ENCODE measurements around the gene COL23A1. TPM values are rescaled to one million over a fixed set of nuclear protein-coding genes. Genes with fewer than 3 reads are reported as not detected.

Gene COL23A1
- total and polyA plus RNA-seq, 2 donors = 0.87 to 0.90 TPM

DNA sequence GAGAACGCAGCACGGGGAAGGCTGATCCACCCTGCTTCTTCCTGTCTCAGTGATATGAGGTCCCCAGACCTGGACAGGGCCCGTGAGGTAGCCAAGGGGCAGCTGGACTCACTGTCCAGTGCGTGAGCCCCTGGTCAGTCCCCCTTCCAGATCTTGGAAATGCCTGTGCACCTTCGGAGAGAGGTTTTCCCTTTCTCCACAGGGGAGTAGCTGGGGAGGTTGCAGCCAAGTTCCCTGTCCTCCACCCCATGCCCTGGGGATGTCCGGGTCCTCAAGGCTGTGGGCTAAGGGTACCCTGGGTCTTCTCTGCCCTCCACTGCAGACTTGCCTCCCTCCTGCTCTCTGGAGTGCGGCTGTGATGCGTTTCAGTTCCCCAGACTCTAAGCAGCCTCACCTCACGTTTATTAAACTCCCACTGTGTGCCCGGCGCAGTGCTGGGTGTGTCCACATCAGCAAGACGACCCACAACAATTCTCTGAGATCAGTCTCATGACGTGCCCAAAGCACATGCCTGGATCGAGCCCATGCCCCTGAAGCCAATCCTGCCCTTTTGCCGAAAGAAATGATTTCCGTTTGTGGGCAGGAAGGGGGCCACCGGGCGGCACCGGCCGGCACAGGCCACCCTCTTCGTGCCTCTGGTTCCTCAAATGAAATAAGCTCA, 256.2 kb downstream of the COL23A1 start:
- Histone ChIP-seq H3K4me1 (ENCODE audit: insufficient read depth) (no peaks in the 10 kb centered on the region), H3K36me3 (ENCODE audit: insufficient read depth) (no peaks in the 10 kb centered on the region), H3K27ac (ENCODE audit: low read depth) (no peak overlapping the region), H3K4me3 (ENCODE audit: low read depth, low read length) (no peak overlapping the region)
- no peak for DNase-seq (ENCODE audit: extremely low spot score)
- WGBS = 94% methylated on average over 21 of the region's 21 CpGs

DNA sequence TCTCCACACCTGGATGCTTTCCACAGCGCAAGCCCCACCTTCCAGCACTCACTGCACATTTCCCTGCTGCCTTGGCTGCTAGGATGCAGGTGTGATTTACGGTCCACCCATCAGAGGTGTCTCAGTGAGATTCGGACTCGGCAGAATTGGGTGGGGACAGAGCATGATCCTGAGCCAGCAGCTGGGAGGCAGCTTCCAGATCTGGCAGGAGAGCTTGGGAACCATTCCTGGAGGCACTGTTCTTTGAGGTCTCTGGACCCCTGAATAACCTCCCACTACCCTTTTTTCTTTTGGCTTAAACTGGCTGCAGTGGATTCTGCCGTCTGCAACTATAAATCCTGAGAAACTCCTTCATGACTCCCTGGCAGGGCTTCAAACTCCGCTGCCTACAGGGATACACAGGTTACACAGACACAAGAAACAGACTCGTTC, 258.0 kb downstream of the COL23A1 start:
- DNase-seq (ENCODE audit: extremely low spot score) = no peak
- H3K27ac ChIP-seq (ENCODE audit: low read depth) = no peak overlapping the region
- WGBS = 41% methylated on average over 7 of the region's 7 CpGs
- H3K36me3 ChIP-seq (ENCODE audit: insufficient read depth) = no peaks in the 10 kb centered on the region
- H3K4me1 ChIP-seq (ENCODE audit: insufficient read depth) = no peaks in the 10 kb centered on the region
- H3K4me3 ChIP-seq (ENCODE audit: low read depth, low read length) = no peak overlapping the region

DNA sequence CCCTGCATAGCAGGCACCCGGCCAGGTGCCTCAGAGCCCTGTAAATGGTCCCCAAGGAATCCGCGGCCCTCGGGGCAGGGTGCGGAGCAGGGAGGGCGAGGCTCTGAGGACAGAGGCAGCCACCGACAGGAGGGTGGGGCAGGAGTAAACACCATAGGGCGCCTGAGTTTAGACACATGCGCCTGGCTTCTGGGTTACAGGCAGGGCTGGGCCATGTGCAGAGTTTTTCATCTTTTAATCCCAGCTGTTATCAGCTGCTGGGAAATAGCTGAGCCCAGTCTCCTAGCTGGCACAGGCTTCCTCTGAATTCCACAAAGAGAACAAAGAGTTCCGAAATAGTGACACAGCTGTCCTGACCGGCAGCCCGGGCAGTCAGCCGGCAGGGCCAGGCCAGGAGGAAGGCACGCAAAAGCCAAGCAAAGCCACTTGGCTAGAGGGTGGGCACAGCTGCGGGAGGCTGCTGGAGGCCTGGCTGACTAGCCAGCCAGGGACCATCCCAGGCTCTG, 258.6 kb downstream of the COL23A1 start:
- 18% methylated on average over 15 of the region's 15 CpGs for WGBS
- H3K27ac ChIP-seq (ENCODE audit: low read depth) = no peak overlapping the region
- H3K4me1 ChIP-seq (ENCODE audit: insufficient read depth) = no peaks in the 10 kb centered on the region
- no peak overlapping the region for H3K4me3 ChIP-seq (ENCODE audit: low read depth, low read length)
- no peaks in the 10 kb centered on the region for H3K36me3 ChIP-seq (ENCODE audit: insufficient read depth)
- DNase-seq (ENCODE audit: extremely low spot score) = no peak

DNA sequence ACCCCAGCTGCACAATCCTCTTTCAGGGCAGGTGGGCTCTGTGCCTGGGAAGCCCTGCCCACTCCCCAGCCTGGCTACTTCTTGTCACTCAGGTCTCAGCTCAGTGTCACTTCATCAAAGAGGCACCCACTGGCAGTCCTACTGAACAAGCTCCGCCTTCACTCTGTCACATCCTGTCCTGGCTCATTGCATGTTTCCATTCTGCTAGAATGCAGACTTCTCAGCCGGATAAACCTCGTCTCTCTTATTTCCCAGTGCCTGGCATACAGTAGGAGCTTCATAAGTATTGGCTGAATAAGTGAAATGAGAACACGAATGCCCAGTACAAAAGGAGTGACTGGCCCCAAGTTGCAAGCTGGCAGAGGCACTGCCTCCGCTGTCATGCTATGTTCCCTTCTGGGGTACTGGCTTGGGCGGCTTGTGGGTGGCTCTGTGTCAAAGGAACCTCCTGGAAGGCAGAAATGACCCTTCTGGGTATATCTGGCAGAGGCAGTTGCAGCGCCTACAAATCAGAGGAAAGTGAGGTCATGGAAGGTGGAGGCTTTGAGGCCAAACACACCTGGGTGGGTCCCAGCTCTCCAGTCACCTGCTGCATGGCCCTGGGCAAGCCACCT, 259.3 kb downstream of the COL23A1 start:
- no peaks in the 10 kb centered on the region for H3K4me1 ChIP-seq (ENCODE audit: insufficient read depth)
- WGBS = 72% methylated on average over 7 of the region's 7 CpGs
- H3K27ac ChIP-seq (ENCODE audit: low read depth) = no peak overlapping the region
- no peaks in the 10 kb centered on the region for H3K36me3 ChIP-seq (ENCODE audit: insufficient read depth)
- no peak overlapping the region for H3K4me3 ChIP-seq (ENCODE audit: low read depth, low read length)
- DNase-seq (ENCODE audit: extremely low spot score) = no peak

DNA sequence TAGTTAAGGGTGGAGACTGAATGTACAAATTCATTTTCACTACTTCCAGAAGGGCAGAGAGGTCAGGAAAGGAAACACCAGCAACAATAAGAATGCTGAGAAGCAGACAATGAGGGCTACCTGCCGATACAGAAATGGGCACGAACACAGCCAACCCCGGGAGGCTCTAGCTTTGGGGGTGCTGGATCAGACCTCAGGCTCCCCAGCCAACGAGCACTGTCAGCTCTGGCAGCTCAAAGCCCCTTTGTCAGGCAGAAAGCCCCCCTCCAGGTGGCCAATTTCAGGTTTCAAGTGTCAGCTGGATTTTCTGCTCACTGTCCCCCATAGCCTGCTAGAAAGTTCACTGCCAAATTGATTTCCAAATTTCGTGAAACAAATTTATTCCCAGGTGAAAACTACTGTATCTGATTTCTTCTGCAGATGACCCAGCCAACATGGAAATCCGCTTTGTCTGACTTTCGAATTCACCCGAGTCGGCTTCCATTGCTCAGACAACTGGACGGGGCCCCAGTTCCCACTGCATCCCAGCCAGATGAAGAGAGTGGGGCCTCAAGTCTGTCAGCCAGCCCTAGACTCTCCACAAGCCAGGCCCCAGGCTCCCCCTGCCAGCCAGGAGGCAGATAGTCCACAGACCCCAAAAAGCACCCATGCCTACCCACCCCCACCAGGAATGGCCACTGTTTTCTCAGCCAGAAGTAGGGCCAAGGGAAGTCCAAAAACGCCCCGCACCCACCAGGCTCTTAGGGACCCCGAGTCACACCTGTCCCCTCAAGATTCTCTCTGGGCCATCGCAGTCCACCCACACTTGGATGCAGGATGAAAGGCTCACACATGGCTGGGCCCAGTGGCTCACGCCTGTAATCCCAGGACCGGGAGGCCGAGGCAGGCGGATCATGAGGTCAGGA, 261.1 kb downstream of the COL23A1 start:
- DNase-seq (ENCODE audit: extremely low spot score) = no peak
- Histone ChIP-seq H3K36me3 (ENCODE audit: insufficient read depth) (no peaks in the 10 kb centered on the region), H3K4me1 (ENCODE audit: insufficient read depth) (no peaks in the 10 kb centered on the region), H3K4me3 (ENCODE audit: low read depth, low read length) (no peak overlapping the region), H3K27ac (ENCODE audit: low read depth) (no peak overlapping the region)
- WGBS = 88% methylated on average over 18 of the region's 18 CpGs

DNA sequence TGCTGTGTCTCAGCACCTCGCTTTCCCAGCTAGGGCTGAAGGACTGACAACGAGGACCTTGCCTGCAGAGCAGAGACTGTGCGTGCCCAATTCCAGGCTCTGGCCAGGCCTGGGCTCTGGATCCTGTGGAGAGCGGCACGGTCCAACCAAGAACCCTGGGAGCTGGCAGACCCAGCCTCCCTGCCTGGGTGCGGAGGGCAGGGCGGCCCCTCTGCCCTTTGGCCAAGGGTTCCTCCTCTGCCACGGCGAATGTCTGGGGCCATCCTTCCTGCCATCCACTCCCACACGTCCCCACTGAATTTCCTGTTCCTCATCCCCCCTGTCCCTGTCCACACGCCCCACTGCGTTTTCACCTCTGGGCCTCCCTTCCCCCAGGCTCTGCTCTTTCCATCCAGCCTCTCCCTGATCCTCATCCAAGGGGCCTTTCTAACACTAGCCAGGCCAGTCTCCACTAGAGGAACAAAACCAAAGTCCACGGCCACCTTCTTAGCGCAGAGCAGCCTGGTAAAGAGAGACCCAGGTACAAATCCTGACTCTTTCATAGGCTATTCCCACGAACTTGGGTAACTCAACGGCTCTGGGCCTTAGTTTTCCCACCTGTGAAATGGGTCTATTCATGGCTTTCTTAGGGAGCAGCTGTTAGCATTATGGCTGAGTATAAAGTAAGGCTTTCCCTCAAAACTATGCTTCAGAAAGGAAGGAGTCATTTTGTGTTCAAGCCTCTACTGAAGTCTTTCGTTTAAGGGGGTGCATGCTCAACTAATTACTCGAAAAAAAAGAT, 262.1 kb downstream of the COL23A1 start:
- WGBS = 88% methylated on average over 18 of the region's 18 CpGs
- H3K4me1 ChIP-seq (ENCODE audit: insufficient read depth) = no peaks in the 10 kb centered on the region
- no peaks in the 10 kb centered on the region for H3K36me3 ChIP-seq (ENCODE audit: insufficient read depth)
- no peak for DNase-seq (ENCODE audit: extremely low spot score)
- H3K27ac ChIP-seq (ENCODE audit: low read depth) = no peak overlapping the region
- no peak overlapping the region for H3K4me3 ChIP-seq (ENCODE audit: low read depth, low read length)

DNA sequence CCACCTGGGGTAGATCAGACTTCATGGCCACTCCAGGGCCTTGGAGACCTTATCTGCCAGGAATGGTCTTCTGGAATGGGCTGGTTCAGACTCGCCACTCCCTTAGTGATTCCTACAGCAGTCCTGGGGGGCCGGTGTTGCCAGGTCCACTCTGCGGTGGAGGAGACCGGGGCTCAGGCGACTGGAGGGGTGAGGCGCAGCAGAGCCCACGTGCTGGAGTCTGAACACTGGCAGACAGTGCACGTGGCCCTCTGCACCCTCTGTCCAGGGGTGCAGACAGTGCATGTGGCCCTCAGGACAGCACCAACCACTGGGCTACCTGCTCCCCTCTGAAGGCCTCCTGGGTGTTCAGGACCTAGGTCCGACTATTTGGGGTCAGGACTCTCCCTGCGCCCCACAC, 262.7 kb downstream of the COL23A1 start:
- H3K27ac ChIP-seq (ENCODE audit: low read depth) = no peak overlapping the region
- WGBS = 90% methylated on average over 10 of the region's 10 CpGs
- DNase-seq (ENCODE audit: extremely low spot score) = no peak
- H3K4me3 ChIP-seq (ENCODE audit: low read depth, low read length) = no peak overlapping the region
- H3K4me1 ChIP-seq (ENCODE audit: insufficient read depth) = no peaks in the 10 kb centered on the region
- no peaks in the 10 kb centered on the region for H3K36me3 ChIP-seq (ENCODE audit: insufficient read depth)

DNA sequence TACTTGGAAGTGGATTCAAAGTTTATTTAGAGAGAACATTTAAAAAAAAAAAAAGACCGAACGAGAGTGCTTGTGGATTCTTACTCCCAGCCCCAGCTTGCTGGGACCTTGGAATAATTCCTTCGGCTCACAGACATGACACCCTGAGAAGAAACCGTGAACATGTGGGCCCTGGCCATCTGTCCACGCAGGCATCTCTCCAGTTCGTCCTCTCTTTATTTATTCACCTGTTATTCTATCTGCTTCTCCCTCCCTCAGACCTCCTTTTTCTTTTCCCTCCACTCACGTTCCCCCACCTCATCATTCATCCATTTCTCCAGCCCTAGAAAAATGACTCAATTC, 263.8 kb downstream of the COL23A1 start:
- no peaks in the 10 kb centered on the region for H3K4me1 ChIP-seq (ENCODE audit: insufficient read depth)
- no peak overlapping the region for H3K27ac ChIP-seq (ENCODE audit: low read depth)
- DNase-seq (ENCODE audit: extremely low spot score) = no peak
- no peaks in the 10 kb centered on the region for H3K36me3 ChIP-seq (ENCODE audit: insufficient read depth)
- WGBS = 26% methylated on average over 7 of the region's 7 CpGs
- no peak overlapping the region for H3K4me3 ChIP-seq (ENCODE audit: low read depth, low read length)

DNA sequence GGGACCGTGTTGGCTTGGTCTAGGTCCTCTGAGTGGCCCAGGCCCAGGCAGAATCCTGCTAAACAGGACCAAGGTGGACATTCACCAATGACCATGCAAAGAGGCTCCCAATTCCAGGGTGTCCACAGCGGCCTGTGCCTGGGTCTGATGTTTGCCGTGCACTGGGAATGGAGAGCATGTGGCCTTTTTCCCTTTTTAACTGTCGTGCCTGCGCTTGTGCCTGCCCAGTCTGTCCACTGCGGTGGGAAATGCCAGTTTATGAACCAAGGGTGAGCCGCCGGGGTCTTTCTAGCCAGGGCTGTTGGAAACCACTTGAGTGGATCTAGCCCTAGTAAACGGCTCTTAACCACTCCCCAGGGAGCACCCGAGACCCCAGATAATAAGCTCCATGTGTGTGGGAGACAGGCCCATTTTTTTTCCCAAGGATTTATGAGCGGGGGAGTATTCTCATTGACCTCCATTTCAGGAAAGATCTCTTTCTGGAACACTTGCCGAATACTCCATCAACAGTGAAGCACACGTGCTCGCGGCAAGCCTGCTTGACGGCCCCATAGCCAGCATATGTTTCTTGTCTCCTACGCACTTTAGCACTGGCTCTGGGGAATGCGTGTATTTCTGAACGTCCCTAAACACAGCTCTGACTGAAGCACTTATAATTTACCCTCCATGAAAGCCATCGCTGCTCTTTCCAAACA, 264.4 kb downstream of the COL23A1 start:
- 39% methylated on average over 20 of the region's 20 CpGs for WGBS

DNA sequence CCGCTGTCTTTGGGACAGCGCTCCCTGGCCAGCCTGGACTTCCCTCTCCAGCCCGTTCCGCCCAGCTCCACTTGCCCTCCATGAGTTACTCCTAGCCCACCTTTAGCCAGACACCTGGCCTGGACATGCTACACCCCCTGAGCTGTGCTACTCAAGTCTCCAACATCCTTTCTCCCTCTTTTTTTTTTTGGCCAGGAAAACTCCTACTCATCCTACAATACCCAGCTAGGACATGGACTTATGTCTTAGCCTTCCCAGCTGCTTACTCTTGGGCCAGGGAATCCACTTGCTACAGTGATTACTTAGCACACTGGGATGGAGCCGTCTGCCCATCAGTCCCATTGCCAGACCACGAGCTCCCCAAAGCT, 264.9 kb downstream of the COL23A1 start:
- no peak for DNase-seq (ENCODE audit: extremely low spot score)
- H3K36me3 ChIP-seq (ENCODE audit: insufficient read depth) = no peaks in the 10 kb centered on the region
- no peaks in the 10 kb centered on the region for H3K4me1 ChIP-seq (ENCODE audit: insufficient read depth)
- H3K4me3 ChIP-seq (ENCODE audit: low read depth, low read length) = no peak overlapping the region
- no peak overlapping the region for H3K27ac ChIP-seq (ENCODE audit: low read depth)
- WGBS = 94% methylated on average over 6 of the region's 6 CpGs

More for the DNA sequence above, 264.4 kb downstream of the COL23A1 start:
- H3K4me1 ChIP-seq (ENCODE audit: insufficient read depth) = no peaks in the 10 kb centered on the region
- DNase-seq (ENCODE audit: extremely low spot score) = peak; percentile 85
- no peak overlapping the region for H3K27ac ChIP-seq (ENCODE audit: low read depth)
- H3K4me3 ChIP-seq (ENCODE audit: low read depth, low read length) = no peak overlapping the region
- no peaks in the 10 kb centered on the region for H3K36me3 ChIP-seq (ENCODE audit: insufficient read depth)

DNA sequence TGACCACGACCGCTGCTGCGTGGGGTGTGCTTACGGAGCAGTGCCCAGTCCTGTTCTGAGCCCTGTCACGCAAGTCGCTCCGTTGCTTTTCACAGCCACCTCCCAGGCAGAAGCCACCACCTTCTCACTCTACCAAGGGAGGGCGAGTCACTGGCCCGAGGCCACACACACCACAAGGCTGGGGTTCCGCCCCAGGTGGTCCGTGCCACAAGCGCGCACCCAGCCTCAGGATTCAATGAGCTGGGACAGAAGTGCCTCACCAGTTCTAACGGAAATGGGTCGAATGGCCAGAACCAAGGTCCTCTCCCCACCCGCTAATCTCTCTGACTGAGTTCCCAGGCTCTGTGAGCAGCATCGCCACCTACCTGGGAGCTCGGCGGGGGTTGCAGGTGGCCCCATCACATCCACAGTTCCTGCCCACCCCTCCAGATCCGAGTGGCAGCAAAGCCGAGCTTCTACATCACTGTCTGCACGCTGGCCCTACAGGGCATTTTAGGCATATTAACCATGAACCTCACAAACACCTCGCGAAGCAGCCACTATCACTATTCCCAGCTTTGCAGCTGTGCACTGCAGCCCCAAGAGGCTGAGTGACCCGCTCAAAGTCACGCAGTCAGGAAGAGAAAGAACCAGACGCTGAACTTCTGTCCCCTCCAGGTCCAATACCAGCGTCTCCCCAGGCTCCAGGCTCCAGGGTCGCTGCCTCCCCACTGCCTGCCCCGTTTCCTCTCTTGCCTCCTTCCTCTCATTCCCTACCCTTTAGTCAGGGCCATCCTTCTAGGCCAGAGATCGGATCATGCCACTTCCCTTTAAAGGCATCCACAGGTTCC, 265.5 kb downstream of the COL23A1 start:
- Histone ChIP-seq H3K4me3 (ENCODE audit: low read depth, low read length) (no peak overlapping the region), H3K36me3 (ENCODE audit: insufficient read depth) (no peaks in the 10 kb centered on the region), H3K27ac (ENCODE audit: low read depth) (no peak overlapping the region), H3K4me1 (ENCODE audit: insufficient read depth) (no peaks in the 10 kb centered on the region)
- DNase-seq (ENCODE audit: extremely low spot score) = no peak
- WGBS = 89% methylated on average over 31 of the region's 31 CpGs

DNA sequence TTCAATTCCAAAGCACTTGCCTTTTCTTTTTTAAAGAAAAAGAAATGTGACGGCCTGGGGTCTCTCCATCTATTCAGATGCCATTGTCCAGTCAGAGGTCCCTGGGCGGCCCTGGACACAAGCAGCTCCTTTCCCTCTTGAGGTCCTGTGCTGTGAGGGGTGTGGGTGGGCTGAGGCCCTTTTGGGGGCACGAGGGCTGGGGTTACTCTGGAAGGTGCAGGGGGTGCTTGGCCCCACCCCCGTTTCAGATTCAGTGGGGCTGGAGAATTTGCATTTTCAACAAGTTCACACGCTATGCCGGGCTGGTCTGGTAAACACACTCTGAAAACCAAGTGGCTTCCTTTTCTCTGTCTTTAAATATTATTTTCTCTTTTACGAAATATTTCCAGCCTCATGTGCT, 266.2 kb downstream of the COL23A1 start:
- no peaks in the 10 kb centered on the region for H3K36me3 ChIP-seq (ENCODE audit: insufficient read depth)
- no peak overlapping the region for H3K4me3 ChIP-seq (ENCODE audit: low read depth, low read length)
- DNase-seq (ENCODE audit: extremely low spot score) = no peak
- H3K27ac ChIP-seq (ENCODE audit: low read depth) = no peak overlapping the region
- 81% methylated on average over 7 of the region's 7 CpGs for WGBS
- no peaks in the 10 kb centered on the region for H3K4me1 ChIP-seq (ENCODE audit: insufficient read depth)
